ENCODE data around the gene UGT1A10.

DNA sequence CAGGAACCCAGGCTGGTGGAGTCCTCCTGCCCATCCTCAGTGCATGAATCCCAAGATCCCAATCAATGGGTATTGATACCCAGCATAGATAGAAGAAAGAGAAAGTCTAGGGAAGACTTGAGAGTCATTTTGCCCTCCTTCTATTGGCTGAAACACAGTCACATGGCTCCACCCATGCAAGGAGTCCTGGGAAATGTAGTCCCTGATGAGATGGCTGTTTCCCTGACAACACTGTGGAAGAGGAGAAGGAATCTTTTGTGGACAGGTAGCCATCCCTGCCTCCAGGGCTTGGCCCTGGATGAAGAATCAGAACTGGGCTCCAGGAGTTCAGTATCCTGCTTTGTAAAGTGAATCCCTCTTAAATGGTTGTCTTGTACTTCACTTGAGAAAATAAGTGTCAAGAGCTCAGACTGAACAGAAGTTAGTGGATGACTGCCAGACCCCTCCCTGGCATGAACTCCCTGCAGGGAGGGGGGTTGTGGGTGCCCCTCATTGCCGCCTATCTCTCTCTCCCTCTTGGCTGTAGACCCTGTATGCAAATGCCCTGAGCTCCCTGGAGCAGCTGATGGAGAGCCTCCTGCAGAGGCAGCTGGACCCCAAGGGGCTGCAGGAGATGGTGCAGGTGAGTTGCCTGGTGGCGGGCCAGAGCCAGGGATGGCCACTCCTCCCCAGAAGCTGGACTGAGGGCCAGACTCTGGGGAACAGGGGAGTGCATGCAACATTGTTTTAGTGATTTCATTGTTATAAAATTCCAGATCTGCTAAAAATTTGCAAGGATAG lies 178.0 kb downstream of the UGT1A10 start:
- TF ChIP-seq, protein P1, sequence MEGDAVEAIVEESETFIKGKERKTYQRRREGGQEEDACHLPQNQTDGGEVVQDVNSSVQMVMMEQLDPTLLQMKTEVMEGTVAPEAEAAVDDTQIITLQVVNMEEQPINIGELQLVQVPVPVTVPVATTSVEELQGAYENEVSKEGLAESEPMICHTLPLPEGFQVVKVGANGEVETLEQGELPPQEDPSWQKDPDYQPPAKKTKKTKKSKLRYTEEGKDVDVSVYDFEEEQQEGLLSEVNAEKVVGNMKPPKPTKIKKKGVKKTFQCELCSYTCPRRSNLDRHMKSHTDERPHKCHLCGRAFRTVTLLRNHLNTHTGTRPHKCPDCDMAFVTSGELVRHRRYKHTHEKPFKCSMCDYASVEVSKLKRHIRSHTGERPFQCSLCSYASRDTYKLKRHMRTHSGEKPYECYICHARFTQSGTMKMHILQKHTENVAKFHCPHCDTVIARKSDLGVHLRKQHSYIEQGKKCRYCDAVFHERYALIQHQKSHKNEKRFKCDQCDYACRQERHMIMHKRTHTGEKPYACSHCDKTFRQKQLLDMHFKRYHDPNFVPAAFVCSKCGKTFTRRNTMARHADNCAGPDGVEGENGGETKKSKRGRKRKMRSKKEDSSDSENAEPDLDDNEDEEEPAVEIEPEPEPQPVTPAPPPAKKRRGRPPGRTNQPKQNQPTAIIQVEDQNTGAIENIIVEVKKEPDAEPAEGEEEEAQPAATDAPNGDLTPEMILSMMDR (IDR thresholded peaks at IDR 0.05; ENCODE audit: low read depth, low read length), result no peak
- TF ChIP-seq MYC (IDR thresholded peaks at IDR 0.05; ENCODE audit: low read depth, low read length), result no peak
- no peak for TF ChIP-seq POLR2A (IDR thresholded peaks at IDR 0.05; ENCODE audit: extremely low read depth, insufficient read length)
